ENCODE data around the gene NLRC3. TPM values are rescaled to one million over a fixed set of nuclear protein-coding genes. Genes with fewer than 3 reads are reported as not detected.

NLRC3 gene
- polyA plus RNA-seq, 1 of the 3 experiments (the other 2 are of a cell fraction), result not detected

- 98% methylated on average over 10 of the region's 10 CpGs for WGBS (ENCODE audit: low lambda C conversion rate)
- no peak for TF ChIP-seq RXRA (IDR thresholded peaks at IDR 0.05; ENCODE audit: borderline replicate concordance, low read depth)
- TF ChIP-seq RCOR1 (IDR thresholded peaks at IDR 0.05; ENCODE audit: low read length), result no peak
- no peak for TF ChIP-seq NFIC (IDR thresholded peaks at IDR 0.05; ENCODE audit: borderline replicate concordance)
- no peak for TF ChIP-seq YY1 (IDR thresholded peaks at IDR 0.05; ENCODE audit: low read depth)
- TF ChIP-seq POLR2AphosphoS5 (IDR thresholded peaks at IDR 0.05; ENCODE audit: low read depth, low read length), result no peak
- no peak for TF ChIP-seq EZH2phosphoT487 (IDR thresholded peaks at IDR 0.05; ENCODE audit: borderline replicate concordance, low read depth)
- TF ChIP-seq, protein P1, sequence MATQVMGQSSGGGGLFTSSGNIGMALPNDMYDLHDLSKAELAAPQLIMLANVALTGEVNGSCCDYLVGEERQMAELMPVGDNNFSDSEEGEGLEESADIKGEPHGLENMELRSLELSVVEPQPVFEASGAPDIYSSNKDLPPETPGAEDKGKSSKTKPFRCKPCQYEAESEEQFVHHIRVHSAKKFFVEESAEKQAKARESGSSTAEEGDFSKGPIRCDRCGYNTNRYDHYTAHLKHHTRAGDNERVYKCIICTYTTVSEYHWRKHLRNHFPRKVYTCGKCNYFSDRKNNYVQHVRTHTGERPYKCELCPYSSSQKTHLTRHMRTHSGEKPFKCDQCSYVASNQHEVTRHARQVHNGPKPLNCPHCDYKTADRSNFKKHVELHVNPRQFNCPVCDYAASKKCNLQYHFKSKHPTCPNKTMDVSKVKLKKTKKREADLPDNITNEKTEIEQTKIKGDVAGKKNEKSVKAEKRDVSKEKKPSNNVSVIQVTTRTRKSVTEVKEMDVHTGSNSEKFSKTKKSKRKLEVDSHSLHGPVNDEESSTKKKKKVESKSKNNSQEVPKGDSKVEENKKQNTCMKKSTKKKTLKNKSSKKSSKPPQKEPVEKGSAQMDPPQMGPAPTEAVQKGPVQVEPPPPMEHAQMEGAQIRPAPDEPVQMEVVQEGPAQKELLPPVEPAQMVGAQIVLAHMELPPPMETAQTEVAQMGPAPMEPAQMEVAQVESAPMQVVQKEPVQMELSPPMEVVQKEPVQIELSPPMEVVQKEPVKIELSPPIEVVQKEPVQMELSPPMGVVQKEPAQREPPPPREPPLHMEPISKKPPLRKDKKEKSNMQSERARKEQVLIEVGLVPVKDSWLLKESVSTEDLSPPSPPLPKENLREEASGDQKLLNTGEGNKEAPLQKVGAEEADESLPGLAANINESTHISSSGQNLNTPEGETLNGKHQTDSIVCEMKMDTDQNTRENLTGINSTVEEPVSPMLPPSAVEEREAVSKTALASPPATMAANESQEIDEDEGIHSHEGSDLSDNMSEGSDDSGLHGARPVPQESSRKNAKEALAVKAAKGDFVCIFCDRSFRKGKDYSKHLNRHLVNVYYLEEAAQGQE (IDR thresholded peaks at IDR 0.05; ENCODE audit: low read depth, low read length), result no peak
- TF ChIP-seq FOXM1 (IDR thresholded peaks at IDR 0.05; ENCODE audit: low read depth), result no peak
- TF ChIP-seq, protein P2, sequence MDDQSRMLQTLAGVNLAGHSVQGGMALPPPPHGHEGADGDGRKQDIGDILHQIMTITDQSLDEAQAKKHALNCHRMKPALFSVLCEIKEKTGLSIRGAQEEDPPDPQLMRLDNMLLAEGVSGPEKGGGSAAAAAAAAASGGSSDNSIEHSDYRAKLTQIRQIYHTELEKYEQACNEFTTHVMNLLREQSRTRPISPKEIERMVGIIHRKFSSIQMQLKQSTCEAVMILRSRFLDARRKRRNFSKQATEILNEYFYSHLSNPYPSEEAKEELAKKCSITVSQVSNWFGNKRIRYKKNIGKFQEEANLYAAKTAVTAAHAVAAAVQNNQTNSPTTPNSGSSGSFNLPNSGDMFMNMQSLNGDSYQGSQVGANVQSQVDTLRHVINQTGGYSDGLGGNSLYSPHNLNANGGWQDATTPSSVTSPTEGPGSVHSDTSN (IDR thresholded peaks at IDR 0.05), result no peak
- TF ChIP-seq FOXJ3 (CRISPR knock-in tag; IDR thresholded peaks at IDR 0.05), result no peak
- no peak for TF ChIP-seq USF1 (IDR thresholded peaks at IDR 0.05; ENCODE audit: borderline replicate concordance, low read depth)
- TF ChIP-seq IRF3 (IDR thresholded peaks at IDR 0.05; ENCODE audit: low read depth, low read length), result no peak
- no peak for TF ChIP-seq ELF1 (IDR thresholded peaks at IDR 0.05)
- H3K9me3 ChIP-seq, result no peaks in the 10 kb centered on the region
- H3K36me3 ChIP-seq (replicated peaks in 1 of 2; ENCODE audit: control insufficient read depth in 1 of 2, insufficient read depth in 2 of 2, low read length in 1 of 2), result peaks cover 28 to 47% of the 10 kb centered on the region in 2 experiments
- ChIA-PET POLR2A (no interaction called here), CTCF (interaction anchor here (0.6 kb wide), 1 partner anchor 13 kb away, joined by 3 read pairs; no protein-coding TSS in a partner anchor)
- no peak overlapping the region for H3K27ac ChIP-seq (ENCODE audit: low read depth in 2 of 2, low read length in 1 of 2)
- H3K4me3 ChIP-seq (ENCODE audit: low read depth in 2 of 2, low read length in 1 of 2), result no peak overlapping the region
- H3F3A ChIP-seq (replicated peaks; ENCODE audit: insufficient read depth), result peaks cover 3% of the 10 kb centered on the region
- no peak overlapping the region for H3K4me2 ChIP-seq
- H4K20me1 ChIP-seq (ENCODE audit: insufficient read depth), result no peaks in the 10 kb centered on the region
- H3K9ac ChIP-seq, result no peak overlapping the region
- H3K79me2 ChIP-seq (ENCODE audit: insufficient read depth), result no peaks in the 10 kb centered on the region
- no peak overlapping the region for H2AFZ ChIP-seq (ENCODE audit: low read depth)
- no peak for DNase-seq
- H3K4me1 ChIP-seq (ENCODE audit: control insufficient read depth in 1 of 2, insufficient read depth in 2 of 2, low read depth in 1 of 2, low read length in 1 of 2), result no peaks in the 10 kb centered on the region
- H3K9me2 ChIP-seq, result no peaks in the 10 kb centered on the region
- H3K27me3 ChIP-seq (ENCODE audit: insufficient read depth), result no peaks in the 10 kb centered on the region
Measured at GRCh38 chr16:3534126-3534525, 43.1 kb downstream of the NLRC3 start.
